ENCODE results near the gene ACOX3. TPM values are rescaled to one million over a fixed set of nuclear protein-coding genes. Genes with fewer than 3 reads are reported as not detected.
"Not testable (repeated sequence)": the region's sequence is repeated elsewhere in the genome, so short reads cannot be mapped to it uniquely, and the experiment has no call there.

The ACOX3 gene
- total RNA-seq, 4 donors from 2014 or later, result 19.0 to 32.9 (median 22.1) TPM

DNA sequence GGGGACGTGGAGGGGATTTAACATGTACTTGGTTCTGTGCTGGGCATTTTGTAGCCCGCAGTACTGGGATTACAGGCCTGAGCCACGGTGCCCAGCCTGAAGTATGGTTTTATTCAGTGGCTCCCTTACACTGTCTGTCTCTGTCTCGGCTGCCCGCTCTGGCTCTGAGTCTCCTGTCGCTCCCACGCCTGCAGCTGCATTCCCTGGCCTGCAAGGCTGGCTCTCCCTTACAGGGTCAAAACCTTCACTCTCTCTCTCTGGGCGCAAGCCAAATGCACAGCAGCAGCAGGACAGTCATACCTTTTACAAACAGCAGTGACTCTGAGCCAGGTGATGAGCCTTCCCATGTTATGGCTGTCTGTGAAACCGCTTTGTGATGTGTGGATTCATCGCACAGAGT, 98.8 kb downstream of the ACOX3 start:
- intact Hi-C loops (cut with DNase I; ENCODE audit: low total_unique reads), result loop anchor here (2.0 to 5.0 kb wide), 2 partner anchors 33 to 64 kb away; no protein-coding TSS in a partner anchor
- TF ChIP-seq, protein P1, sequence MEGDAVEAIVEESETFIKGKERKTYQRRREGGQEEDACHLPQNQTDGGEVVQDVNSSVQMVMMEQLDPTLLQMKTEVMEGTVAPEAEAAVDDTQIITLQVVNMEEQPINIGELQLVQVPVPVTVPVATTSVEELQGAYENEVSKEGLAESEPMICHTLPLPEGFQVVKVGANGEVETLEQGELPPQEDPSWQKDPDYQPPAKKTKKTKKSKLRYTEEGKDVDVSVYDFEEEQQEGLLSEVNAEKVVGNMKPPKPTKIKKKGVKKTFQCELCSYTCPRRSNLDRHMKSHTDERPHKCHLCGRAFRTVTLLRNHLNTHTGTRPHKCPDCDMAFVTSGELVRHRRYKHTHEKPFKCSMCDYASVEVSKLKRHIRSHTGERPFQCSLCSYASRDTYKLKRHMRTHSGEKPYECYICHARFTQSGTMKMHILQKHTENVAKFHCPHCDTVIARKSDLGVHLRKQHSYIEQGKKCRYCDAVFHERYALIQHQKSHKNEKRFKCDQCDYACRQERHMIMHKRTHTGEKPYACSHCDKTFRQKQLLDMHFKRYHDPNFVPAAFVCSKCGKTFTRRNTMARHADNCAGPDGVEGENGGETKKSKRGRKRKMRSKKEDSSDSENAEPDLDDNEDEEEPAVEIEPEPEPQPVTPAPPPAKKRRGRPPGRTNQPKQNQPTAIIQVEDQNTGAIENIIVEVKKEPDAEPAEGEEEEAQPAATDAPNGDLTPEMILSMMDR (IDR thresholded peaks at IDR 0.05 in 4 of 5, conservative IDR thresholded peaks at IDR 0.05 in 1 of 5), result no peak
- no peak for TF ChIP-seq POLR2A (IDR thresholded peaks at IDR 0.05)
- in situ Hi-C loops (cut with MboI; ENCODE audit: low sequenced_read_pairs in 4 of 4), result no loop called here
- Histone ChIP-seq H3K36me3 (no peaks in the 10 kb centered on the region), H3K4me3 (no peak overlapping the region), H3K27ac (peak overlapping the region; percentile 60 to 79 (median 76)), H3K4me1 (peaks cover 20 to 23% of the 10 kb centered on the region in 2 donors), H3K27me3 (no peaks in the 10 kb centered on the region), H3K9me3 (no peaks in the 10 kb centered on the region)
- DNase-seq (peak; percentile 30 to 75), ATAC-seq (peak; percentile 39 to 67)

DNA sequence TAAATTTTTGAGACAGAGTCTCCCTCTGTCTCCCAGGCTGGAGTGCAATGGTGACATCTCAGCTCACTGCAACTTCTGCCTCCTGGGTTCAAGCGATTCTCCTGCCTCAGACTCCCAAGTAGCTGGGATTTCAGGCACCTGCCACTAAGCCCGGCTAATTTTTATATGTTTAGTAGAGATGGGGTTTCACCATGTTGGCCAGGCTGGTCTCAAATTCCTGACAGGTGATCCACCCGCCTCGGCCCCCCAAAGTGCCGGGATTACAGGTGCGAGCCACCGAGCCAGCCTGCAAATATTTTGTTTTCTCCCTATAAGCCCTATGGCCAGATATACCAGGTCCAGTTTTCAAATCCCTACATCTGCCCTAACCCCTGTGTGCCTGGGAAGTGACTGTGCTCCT, 99.2 kb downstream of the ACOX3 start:
- H3K9me3 ChIP-seq; DNase-seq; H3K36me3 ChIP-seq; in situ Hi-C loops (cut with MboI; ENCODE audit: low sequenced_read_pairs in 4 of 4); H3K4me3 ChIP-seq; H3K27me3 ChIP-seq: not testable (repeated sequence)
- peaks cover 20 to 23% of the 10 kb centered on the region in 2 donors for H3K4me1 ChIP-seq
- intact Hi-C loops (cut with DNase I; ENCODE audit: low total_unique reads), result loop anchor here (2.0 to 5.0 kb wide), 2 partner anchors 32 to 64 kb away; no protein-coding TSS in a partner anchor
- peak; percentile 15 to 21 for ATAC-seq
- H3K27ac ChIP-seq, result peak overlapping the region; percentile 60 to 79 (median 76)

DNA sequence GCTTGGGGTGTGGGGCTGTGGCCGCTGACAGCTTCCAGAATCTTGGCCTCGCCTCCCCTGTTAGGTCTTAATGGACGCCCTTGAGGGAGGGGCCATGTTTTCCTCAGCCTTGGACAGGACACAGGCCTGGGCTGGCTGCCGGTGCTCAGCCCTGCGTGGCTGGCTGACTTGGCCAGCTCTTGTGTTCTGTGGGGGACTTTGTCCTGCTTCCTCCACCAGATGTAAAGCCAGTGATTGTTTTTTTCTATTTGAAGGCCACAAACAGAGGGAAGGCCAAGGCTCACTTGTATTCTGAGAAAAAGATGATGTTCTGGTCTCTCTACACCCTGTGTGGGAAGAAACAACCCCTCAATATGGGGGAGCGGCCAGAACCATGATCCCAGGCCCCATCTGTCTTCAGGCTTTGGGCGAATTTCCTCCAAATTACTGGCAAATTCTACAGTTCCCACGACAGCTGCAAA, 99.7 kb downstream of the ACOX3 start:
- in situ Hi-C loops (cut with MboI; ENCODE audit: low sequenced_read_pairs in 4 of 4) (no loop called here), intact Hi-C loops (cut with DNase I; ENCODE audit: low total_unique reads) (loop anchor here (2.0 to 5.0 kb wide), 2 partner anchors 32 to 64 kb away; no protein-coding TSS in a partner anchor)

DNA sequence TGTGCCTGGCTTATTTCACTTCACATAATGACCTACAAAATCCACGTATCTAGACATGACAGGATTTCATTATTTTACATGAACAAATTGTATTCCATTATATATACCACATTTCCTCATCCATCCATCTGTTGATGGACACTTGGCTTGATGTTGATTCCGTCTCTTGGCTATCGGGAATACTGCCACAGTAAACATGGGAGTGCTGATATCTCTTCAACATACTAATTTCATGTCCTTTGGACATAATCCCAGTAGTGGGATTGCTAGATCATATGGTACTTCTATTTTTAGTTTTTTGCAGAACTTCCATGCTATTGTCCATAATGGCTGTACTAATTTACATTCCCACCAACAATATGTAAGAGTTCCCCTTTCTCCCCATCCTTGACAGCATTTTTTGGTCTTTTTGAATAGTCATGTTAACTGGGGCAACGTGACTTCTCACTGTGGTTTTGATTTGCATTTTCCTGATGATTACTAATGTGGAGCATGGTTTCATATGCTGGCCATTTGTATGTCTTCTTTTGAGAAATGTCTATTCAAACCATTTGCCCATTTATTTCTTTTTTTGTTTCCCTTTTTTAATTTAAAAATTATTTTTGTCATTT, 102.1 kb downstream of the ACOX3 start:
- in situ Hi-C loops (cut with MboI; ENCODE audit: low sequenced_read_pairs in 4 of 4) (no loop called here), intact Hi-C loops (cut with DNase I; ENCODE audit: low total_unique reads) (no loop called here)
- Histone ChIP-seq H3K4me3 (no peak overlapping the region), H3K27ac (no peak overlapping the region), H3K4me1 (peaks cover 20 to 23% of the 10 kb centered on the region in 2 donors), H3K36me3 (no peaks in the 10 kb centered on the region), H3K27me3 (no peaks in the 10 kb centered on the region), H3K9me3 (no peaks in the 10 kb centered on the region)
- TF ChIP-seq POLR2A (IDR thresholded peaks at IDR 0.05), result no peak
- TF ChIP-seq, protein P1 (IDR thresholded peaks at IDR 0.05 in 4 of 5, conservative IDR thresholded peaks at IDR 0.05 in 1 of 5), result no peak
- ATAC-seq (no peak), DNase-seq (no peak)

More for the DNA sequence above, 99.7 kb downstream of the ACOX3 start:
- DNase-seq (peak; percentile 72 to 85), ATAC-seq (peak; percentile 82 to 87)
- no peak for TF ChIP-seq POLR2A (IDR thresholded peaks at IDR 0.05)
- TF ChIP-seq, protein P1 (IDR thresholded peaks at IDR 0.05 in 4 of 5, conservative IDR thresholded peaks at IDR 0.05 in 1 of 5), result no peak
- no peaks in the 10 kb centered on the region for H3K36me3 ChIP-seq
- peaks cover 20 to 23% of the 10 kb centered on the region in 2 donors for H3K4me1 ChIP-seq
- H3K4me3 ChIP-seq, result no peak overlapping the region
- H3K27me3 ChIP-seq, result no peaks in the 10 kb centered on the region
- H3K9me3 ChIP-seq, result no peaks in the 10 kb centered on the region
- peak overlapping the region; percentile 60 to 79 (median 76) for H3K27ac ChIP-seq

DNA sequence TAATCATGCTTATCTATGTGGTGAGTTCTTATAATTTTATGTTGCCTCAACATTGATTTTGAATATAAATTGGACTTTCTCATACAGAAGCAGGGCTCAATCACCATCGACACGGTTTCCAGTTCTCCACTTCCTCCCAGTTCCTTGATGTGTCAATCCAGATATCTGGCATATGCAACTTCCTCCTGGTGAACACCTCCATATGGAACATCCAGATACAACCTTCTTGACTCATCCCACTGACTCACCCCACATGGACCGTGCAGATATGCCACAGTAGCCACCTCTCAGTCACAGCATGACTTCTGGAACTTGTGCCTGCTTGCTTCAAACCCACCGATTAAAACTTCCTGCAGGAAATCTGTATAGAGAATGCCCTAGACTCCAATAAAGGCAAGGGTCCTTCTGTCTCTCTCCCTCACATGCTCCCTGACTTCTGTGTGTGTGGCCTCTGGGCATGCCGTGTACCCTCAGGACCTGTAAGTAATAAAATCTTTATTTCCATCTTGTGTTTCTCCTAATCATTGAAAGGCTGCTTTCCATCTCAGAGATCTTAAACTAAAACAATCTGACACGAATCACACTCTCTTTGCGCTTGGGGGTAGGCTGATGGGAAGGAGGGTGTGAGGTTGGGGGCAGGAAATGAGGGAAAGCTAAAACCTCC, 104.0 kb downstream of the ACOX3 start:
- DNase-seq (no peak), ATAC-seq (no peak)
- in situ Hi-C loops (cut with MboI; ENCODE audit: low sequenced_read_pairs in 4 of 4), result no loop called here

More for the DNA sequence above, 104.0 kb downstream of the ACOX3 start:
- Histone ChIP-seq H3K27me3 (no peaks in the 10 kb centered on the region), H3K4me3 (no peak overlapping the region), H3K36me3 (no peaks in the 10 kb centered on the region), H3K4me1 (peaks cover 21% of the 10 kb centered on the region in 2 donors), H3K27ac (no peak overlapping the region), H3K9me3 (no peaks in the 10 kb centered on the region)
- intact Hi-C loops (cut with DNase I; ENCODE audit: low total_unique reads), result no loop called here
- TF ChIP-seq POLR2A (IDR thresholded peaks at IDR 0.05), result no peak
- TF ChIP-seq, protein P1 (IDR thresholded peaks at IDR 0.05 in 4 of 5, conservative IDR thresholded peaks at IDR 0.05 in 1 of 5), result no peak
